C4-2B (cell line): ENCODE results near the gene FOXL2.

ENCODE experiments used
- H3K27ac ChIP-seq: fragments of 450-650 bp; 2 replicates; pipeline ENCODE4 v1.5.1; 2017
- ZFX ChIP-seq: fragments of 450-650 bp; IDR thresholded peaks from 2 replicates; pipeline ENCODE4 v1.6.1; 2017
- TF ChIP-seq, protein P1 (sequence below): fragments of 450-650 bp; conservative IDR thresholded peaks from 2 replicates; pipeline ENCODE4 v1.5.1; 2017; ENCODE audit warnings: mild to moderate bottlenecking

Gene FOXL2

DNA sequence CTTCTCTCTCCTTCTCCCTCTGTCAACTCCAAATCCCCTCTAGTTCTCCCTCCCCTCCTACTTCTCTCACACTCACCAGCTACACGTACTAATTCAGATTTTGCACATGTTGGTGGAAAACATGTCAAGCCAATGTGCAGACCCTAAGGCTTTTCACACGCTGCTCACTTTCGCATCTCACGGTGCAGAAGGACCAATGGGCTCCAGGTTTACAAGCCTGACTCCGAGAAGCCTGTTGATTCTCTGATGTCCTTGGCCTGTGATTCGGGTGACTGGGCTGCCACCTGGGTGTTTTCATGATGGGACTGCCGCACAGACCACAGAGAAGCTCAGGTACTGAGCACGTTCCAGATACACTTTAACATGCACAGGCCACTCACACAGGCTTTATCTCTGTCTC is 3.8 kb upstream of the FOXL2 start:
- TF ChIP-seq, protein P1, sequence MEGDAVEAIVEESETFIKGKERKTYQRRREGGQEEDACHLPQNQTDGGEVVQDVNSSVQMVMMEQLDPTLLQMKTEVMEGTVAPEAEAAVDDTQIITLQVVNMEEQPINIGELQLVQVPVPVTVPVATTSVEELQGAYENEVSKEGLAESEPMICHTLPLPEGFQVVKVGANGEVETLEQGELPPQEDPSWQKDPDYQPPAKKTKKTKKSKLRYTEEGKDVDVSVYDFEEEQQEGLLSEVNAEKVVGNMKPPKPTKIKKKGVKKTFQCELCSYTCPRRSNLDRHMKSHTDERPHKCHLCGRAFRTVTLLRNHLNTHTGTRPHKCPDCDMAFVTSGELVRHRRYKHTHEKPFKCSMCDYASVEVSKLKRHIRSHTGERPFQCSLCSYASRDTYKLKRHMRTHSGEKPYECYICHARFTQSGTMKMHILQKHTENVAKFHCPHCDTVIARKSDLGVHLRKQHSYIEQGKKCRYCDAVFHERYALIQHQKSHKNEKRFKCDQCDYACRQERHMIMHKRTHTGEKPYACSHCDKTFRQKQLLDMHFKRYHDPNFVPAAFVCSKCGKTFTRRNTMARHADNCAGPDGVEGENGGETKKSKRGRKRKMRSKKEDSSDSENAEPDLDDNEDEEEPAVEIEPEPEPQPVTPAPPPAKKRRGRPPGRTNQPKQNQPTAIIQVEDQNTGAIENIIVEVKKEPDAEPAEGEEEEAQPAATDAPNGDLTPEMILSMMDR: no peak
- TF ChIP-seq ZFX: no peak
- H3K27ac ChIP-seq: no peak overlapping the region

DNA sequence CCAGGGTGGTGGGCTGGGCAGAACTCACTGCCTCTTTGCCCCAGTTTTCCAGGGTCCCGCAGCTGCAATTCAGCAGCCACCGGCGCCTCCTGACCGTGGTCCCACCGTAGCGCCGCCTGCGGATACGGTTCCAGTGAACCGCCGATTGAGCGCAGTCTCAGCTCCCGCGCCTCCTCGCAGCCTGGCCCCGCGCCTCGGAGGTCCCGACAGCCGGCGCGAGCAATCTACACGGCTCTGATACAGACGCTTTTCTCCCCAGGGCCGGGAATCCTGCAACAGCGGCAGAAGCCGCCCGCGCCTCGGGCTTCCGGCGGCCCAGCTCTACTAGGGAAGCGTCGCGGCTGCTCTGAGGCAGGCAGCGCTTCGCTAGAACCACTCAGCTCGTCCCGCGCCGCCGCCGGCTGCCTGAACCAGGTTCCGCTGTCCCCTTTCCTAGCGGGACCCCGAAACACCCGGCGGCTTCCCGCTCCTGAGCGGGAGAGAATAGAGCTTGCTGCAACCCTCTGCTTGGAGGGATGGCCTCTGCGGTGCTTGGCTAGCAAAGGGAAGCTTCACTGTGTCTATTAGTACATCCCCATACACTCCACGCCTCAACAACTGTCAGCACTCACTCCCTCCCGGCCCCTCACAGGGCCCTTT is 3.2 kb upstream of the FOXL2 start:
- no peak for TF ChIP-seq ZFX
- TF ChIP-seq, protein P1: no peak
- no peak overlapping the region for H3K27ac ChIP-seq

DNA sequence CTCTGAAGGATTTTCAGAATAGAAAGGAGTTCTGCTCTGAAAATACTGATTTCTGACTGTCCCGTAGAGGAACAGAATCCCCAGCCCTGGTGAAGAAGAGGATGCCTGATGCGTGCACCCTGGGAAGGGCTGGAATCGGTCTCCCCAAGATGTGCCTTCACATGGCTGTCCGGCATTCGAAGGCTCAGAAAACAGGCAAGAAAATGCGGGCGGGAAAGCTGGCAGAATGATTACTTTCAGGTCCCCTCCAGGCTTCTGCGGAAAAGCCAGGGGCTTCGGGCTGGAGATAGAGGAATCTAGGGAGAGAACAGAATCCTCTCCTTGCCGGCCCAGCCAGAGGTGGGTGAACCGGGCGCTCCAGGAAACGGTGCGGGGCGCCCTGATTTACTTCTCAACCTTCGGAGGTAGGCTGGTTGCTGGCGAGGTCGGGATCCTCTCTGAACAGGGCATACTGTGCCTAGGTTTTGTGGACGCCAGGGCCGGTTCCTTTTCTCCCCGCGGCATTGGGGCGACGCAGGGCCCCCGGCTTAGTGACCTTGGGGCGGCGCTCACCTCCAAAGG is 2.6 kb upstream of the FOXL2 start:
- H3K27ac ChIP-seq: no peak overlapping the region
- no peak for TF ChIP-seq ZFX
- TF ChIP-seq, protein P1: no peak

DNA sequence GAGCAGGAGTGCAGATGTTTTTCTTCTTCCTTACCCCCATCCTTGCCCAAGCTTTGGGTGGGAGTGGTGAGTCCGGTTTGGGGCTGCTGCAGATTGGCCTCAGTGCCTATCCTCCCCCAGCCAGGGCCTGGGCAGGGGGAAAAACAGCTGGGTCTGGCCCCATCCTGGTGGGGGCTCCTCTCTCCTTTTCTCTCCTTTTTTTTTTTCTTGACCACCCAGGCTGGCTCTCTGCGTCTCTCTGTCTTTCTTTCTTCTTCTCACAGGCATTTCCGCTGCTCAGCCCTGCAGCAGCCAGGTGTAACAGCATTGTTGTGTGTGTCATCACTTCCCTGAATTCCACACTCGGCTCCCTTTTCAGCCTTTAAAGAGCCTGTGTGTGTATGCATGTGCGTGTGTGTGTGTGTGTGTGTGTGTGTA is 2.1 kb upstream of the FOXL2 start:
- no peak overlapping the region for H3K27ac ChIP-seq
- TF ChIP-seq, protein P1: no peak
- no peak for TF ChIP-seq ZFX

DNA sequence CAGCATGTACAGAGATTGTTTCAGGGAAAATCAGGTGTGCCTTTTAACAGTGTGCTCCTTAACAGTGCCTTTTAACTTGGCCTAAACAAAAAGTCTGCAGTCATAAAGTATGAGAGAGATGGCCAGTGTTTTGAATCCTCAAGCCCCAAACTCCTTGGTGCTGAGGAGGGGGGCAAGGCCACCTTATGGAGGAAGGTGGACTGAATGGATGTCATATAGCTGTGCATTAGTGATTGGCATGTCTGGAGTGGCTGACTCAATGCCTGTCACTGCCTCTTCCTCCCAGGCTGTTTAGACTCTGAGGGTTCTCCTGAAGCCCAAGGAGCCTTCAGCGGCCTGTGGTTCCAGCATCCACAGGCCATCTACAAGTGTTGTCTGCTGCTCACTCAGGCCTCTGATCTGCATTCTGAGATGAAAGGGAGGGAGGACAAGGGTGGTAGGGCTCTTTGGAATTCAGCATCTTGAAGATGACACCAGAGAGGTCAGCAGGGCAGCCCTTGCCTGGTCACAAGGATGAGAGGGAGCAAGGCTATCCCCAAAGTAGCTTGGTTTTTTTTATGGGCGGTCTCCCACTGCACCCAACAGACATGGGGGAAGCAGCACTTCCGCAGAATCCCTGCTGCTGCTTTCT is 1.5 kb upstream of the FOXL2 start:
- no peak overlapping the region for H3K27ac ChIP-seq
- no peak for TF ChIP-seq ZFX
- TF ChIP-seq, protein P1: no peak

DNA sequence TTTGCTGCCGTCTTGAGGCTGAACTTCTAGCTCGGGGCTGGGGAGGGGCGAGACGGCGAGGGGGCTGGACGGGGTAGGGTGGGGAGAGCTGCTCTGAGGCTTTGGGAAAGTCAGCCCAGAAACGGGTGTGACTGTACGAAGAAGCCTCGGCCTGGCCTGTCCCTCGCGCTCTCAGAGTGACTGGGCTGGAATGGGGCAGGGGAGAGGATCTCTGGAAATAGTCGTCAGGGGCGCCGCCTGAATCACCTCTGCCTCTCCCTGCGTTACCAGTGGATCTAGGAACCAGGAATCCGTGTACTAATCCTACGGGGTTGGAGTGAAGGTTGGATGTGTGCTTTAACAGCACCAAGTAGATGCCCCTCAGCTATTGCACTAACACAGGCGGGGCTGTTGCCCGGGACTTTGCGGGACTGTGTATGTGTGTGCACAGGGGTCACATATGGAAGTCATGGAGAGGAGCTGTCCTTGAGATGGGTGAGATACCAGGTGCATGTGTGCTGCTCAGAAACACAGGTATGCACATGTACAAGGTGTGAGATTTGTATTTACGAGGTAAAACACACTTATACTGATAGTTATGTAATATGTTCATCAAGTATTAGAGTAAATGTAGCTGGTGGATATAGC is 671 bp upstream of the FOXL2 start:
- no peak for TF ChIP-seq ZFX
- no peak overlapping the region for H3K27ac ChIP-seq

DNA sequence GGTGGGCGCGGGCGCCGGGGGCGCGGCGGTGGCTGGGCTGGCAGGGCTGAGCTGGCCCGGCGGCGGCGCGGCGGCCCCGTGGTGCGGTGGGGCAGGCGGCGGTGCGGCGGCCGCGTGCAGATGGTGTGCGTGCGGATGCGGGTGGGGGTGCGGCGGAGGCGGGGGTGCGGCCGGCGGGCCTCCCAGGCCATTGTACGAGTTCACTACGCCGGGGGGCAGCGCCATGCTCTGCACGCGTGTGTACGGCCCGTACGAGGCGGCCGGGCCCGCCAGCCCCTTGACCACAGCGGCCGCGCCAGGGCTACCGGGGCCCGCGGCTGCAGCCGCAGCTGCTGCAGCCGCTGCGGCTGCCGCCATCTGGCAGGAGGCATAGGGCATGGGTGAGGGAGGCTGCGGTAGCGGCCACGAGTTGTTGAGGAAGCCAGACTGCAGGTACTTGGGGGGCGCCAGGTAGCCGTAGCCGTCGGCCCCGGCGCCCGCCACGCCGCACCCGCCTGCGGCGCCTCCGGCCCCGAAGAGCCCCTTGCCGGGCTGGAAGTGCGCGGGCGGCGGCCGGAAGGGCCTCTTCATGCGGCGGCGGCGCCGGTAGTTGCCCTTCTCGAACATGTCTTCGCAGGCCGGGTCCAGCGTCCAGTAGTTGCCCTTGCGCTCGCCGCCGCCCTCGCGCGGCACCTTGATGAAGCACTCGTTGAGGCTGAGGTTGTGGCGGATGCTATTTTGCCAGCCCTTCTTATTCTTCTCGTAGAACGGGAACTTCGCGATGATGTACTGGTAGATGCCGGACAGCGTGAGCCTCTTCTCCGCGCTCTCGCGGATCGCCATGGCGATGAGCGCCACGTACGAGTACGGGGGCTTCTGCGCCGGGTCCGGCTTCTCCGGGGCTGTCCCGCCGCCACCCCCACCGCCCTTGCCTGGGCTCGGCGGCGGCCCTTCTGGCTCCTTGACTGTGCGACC is 951 bp downstream of the FOXL2 start:
- no peak overlapping the region for H3K27ac ChIP-seq
- TF ChIP-seq, protein P1: no peak
- no peak for TF ChIP-seq ZFX
